ENCODE results near the gene RXFP1. TPM values are rescaled to one million over a fixed set of nuclear protein-coding genes. Genes with fewer than 3 reads are reported as not detected.

The RXFP1 gene
- polyA plus RNA-seq, 1 of the 3 experiments (the other 2 are of a cell fraction): not detected

DNA sequence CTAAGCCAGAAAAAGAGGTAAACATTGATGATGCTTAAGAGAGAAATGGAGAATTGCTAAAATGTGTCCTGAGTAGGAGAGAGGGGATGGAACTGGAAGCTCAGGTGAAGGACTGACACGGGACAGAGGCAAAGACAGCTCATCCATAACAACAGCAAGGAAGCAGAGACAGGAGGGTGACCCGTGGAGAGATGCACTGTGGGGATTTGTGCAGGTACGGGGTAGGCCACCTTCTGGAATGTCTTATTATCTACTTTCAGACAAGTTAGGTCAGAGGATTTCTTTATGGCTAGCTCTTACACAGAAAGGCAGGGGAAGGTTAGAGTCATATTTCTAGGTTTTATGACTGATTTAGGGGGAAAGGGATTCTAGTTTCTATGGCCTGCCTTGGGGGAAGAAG is 31.7 kb downstream of the RXFP1 start:
- H4K20me1 ChIP-seq (ENCODE audit: insufficient read depth): no peaks in the 10 kb centered on the region
- ChIA-PET POLR2A (no interaction called here), CTCF (no interaction called here)
- DNase-seq: no peak
- no peak overlapping the region for H3K9ac ChIP-seq
- H3F3A ChIP-seq (replicated peaks; ENCODE audit: insufficient read depth): no peaks in the 10 kb centered on the region
- H3K36me3 ChIP-seq (replicated peaks in 1 of 2; ENCODE audit: control insufficient read depth in 1 of 2, insufficient read depth in 2 of 2, low read length in 1 of 2): no peaks in the 10 kb centered on the region
- H3K4me3 ChIP-seq (ENCODE audit: low read depth in 2 of 2, low read length in 1 of 2): no peak overlapping the region
- H3K9me2 ChIP-seq: no peaks in the 10 kb centered on the region
- no peak overlapping the region for H3K4me2 ChIP-seq
- no peak overlapping the region for H2AFZ ChIP-seq (ENCODE audit: low read depth)
- no peaks in the 10 kb centered on the region; the same call in 1 of the 2 replicates for H3K27me3 ChIP-seq (ENCODE audit: insufficient read depth)
- no peak for TF ChIP-seq MXI1 (IDR thresholded peaks at IDR 0.05; ENCODE audit: low read depth, low read length)
- no peaks in the 10 kb centered on the region for H3K4me1 ChIP-seq (ENCODE audit: control insufficient read depth in 1 of 2, insufficient read depth in 2 of 2, low read depth in 1 of 2, low read length in 1 of 2)
- no peak overlapping the region for H3K27ac ChIP-seq (ENCODE audit: low read depth in 2 of 2, low read length in 1 of 2)
- no peaks in the 10 kb centered on the region for H3K9me3 ChIP-seq
- H3K79me2 ChIP-seq (ENCODE audit: insufficient read depth): no peaks in the 10 kb centered on the region
- WGBS (ENCODE audit: low lambda C conversion rate): 35% methylated on average over 3 of the region's 3 CpGs

DNA sequence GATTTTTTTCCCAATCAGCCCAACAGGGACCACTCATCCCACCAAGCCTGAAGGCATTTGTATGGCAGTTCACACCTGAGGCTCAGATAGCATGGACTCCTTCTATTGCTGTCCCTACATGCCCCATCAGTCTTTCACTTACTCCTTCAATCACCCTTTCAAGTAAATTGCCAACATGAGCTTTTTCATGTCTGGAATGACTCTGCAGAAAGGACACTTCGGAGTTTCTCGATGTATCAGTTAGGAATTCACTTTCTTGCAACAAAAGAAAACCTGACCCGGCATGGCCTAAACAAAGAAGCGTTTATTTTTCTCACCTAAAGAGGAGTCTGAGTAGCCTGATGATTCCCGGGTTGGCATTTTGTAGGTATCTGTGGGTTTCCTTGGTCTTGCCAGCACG is 38.6 kb downstream of the RXFP1 start:
- POLR2A ChIA-PET: no interaction called here
- Histone ChIP-seq H3K9ac (no peak overlapping the region), H3K9me3 (no peaks in the 10 kb centered on the region), H3K4me3 (ENCODE audit: low read depth in 2 of 2, low read length in 1 of 2) (no peak overlapping the region), H3K27ac (ENCODE audit: low read depth in 2 of 2, low read length in 1 of 2) (no peak overlapping the region), H3K4me1 (ENCODE audit: control insufficient read depth in 1 of 2, insufficient read depth in 2 of 2, low read depth in 1 of 2, low read length in 1 of 2) (no peaks in the 10 kb centered on the region; a peak in 1 of 4 replicates), H2AFZ (ENCODE audit: low read depth) (no peak overlapping the region), H3K79me2 (ENCODE audit: insufficient read depth) (no peaks in the 10 kb centered on the region), H3K27me3 (ENCODE audit: insufficient read depth) (no peaks in the 10 kb centered on the region), H3K9me2 (no peaks in the 10 kb centered on the region), H3F3A (replicated peaks; ENCODE audit: insufficient read depth) (no peaks in the 10 kb centered on the region), H4K20me1 (ENCODE audit: insufficient read depth) (no peaks in the 10 kb centered on the region), H3K4me2 (no peak overlapping the region), H3K36me3 (replicated peaks in 1 of 2; ENCODE audit: control insufficient read depth in 1 of 2, insufficient read depth in 2 of 2, low read length in 1 of 2) (no peaks in the 10 kb centered on the region)
- DNase-seq: no peak
- CTCF ChIA-PET: interaction anchor here (1.0 kb wide), 2 partner anchors 33 to 300 kb away, joined by 3 read pairs; no protein-coding TSS in a partner anchor
- TF ChIP-seq RCOR1 (IDR thresholded peaks at IDR 0.05; ENCODE audit: low read length) (no peak), FOXM1 (IDR thresholded peaks at IDR 0.05; ENCODE audit: low read depth) (no peak), NRF1 (IDR thresholded peaks at IDR 0.05; ENCODE audit: low read depth, low read length) (no peak), EP300 (IDR thresholded peaks at IDR 0.05; ENCODE audit: borderline replicate concordance in 1 of 2, low read depth in 1 of 2, low read length in 1 of 2) (no peak), RFX5 (IDR thresholded peaks at IDR 0.05; ENCODE audit: low read length) (no peak), SMC3 (IDR thresholded peaks at IDR 0.05; ENCODE audit: low read depth, low read length) (no peak), JUND (IDR thresholded peaks at IDR 0.05) (no peak), RXRA (IDR thresholded peaks at IDR 0.05; ENCODE audit: borderline replicate concordance, low read depth) (no peak), NFIC (IDR thresholded peaks at IDR 0.05; ENCODE audit: borderline replicate concordance) (no peak), CHD2 (IDR thresholded peaks at IDR 0.05; ENCODE audit: low read length, partially characterized antibody) (no peak), TCF12 (IDR thresholded peaks at IDR 0.05) (no peak)
- TF ChIP-seq, protein P1, sequence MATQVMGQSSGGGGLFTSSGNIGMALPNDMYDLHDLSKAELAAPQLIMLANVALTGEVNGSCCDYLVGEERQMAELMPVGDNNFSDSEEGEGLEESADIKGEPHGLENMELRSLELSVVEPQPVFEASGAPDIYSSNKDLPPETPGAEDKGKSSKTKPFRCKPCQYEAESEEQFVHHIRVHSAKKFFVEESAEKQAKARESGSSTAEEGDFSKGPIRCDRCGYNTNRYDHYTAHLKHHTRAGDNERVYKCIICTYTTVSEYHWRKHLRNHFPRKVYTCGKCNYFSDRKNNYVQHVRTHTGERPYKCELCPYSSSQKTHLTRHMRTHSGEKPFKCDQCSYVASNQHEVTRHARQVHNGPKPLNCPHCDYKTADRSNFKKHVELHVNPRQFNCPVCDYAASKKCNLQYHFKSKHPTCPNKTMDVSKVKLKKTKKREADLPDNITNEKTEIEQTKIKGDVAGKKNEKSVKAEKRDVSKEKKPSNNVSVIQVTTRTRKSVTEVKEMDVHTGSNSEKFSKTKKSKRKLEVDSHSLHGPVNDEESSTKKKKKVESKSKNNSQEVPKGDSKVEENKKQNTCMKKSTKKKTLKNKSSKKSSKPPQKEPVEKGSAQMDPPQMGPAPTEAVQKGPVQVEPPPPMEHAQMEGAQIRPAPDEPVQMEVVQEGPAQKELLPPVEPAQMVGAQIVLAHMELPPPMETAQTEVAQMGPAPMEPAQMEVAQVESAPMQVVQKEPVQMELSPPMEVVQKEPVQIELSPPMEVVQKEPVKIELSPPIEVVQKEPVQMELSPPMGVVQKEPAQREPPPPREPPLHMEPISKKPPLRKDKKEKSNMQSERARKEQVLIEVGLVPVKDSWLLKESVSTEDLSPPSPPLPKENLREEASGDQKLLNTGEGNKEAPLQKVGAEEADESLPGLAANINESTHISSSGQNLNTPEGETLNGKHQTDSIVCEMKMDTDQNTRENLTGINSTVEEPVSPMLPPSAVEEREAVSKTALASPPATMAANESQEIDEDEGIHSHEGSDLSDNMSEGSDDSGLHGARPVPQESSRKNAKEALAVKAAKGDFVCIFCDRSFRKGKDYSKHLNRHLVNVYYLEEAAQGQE (IDR thresholded peaks at IDR 0.05; ENCODE audit: low read depth, low read length): no peak
- WGBS (ENCODE audit: low lambda C conversion rate): 48% methylated on average over 6 of the region's 6 CpGs

All from SK-N-SH (cell line).